K562 (cell line): Measurements from ENCODE around the gene OR10G8. TPM values are rescaled to one million over a fixed set of nuclear protein-coding genes. Genes with fewer than 3 reads are reported as not detected.

Experiments used
- ARNT ChIP-seq, 2 experiments: fragments of 450-650 bp; IDR thresholded peaks; 2 replicates each; pipeline ENCODE4 v1.6.1; 2016; ENCODE audit warnings: mild to moderate bottlenecking in 1 of 2
- ATF7 ChIP-seq: fragments of 450-650 bp; IDR thresholded peaks from 2 replicates; pipeline ENCODE4 v1.7.1; 2014; ENCODE audit warnings: mild to moderate bottlenecking, moderate library complexity
- CBX3 ChIP-seq, 2 experiments: IDR thresholded peaks; 1 replicate in 1 of 2; 2 replicates in 1 of 2; pipeline ENCODE4 v1.6.1; 2012; ENCODE audit warnings: inconsistent platforms in 2 of 2, low read length in 2 of 2, borderline replicate concordance in 1 of 2, control low read depth in 1 of 2
- DDX20 ChIP-seq: fragments of 450-650 bp; IDR thresholded peaks from 2 replicates; pipeline ENCODE4 v1.6.1; 2016; ENCODE audit warnings: missing genetic modification characterization, low read depth, mild to moderate bottlenecking, missing compliant biosample characterization, moderate library complexity
- E2F3 ChIP-seq: fragments of 250-450 bp; sonication (Bioruptor Pico); IDR thresholded peaks from 2 replicates; pipeline ENCODE4 v1.4.0; 2020; ENCODE audit warnings: mild to moderate bottlenecking
- GATA2 ChIP-seq: sonication (generic); formaldehyde crosslinking; IDR thresholded peaks from 2 replicates; pipeline ENCODE4 v1.4.0; 2020; ENCODE audit warnings: mild to moderate bottlenecking, missing genetic modification reagents
- HMGN3 ChIP-seq: IDR thresholded peaks from 2 replicates; pipeline ENCODE4 v1.6.1; 2011; ENCODE audit warnings: borderline replicate concordance, low read depth, mild to moderate bottlenecking, mixed read lengths, low read length; ENCODE audit not compliant: insufficient read length; ENCODE audit errors: extremely low read depth
- MTA1 ChIP-seq: fragments of 450-650 bp; IDR thresholded peaks from 2 replicates; pipeline ENCODE4 v1.6.1; 2017; ENCODE audit warnings: borderline replicate concordance
- POLR2H ChIP-seq: IDR thresholded peaks from 2 replicates; pipeline ENCODE4 v1.6.1; 2016; ENCODE audit warnings: missing genetic modification characterization, low read depth, mild to moderate bottlenecking, control low read depth, missing compliant biosample characterization, moderate library complexity
- RBFOX2 ChIP-seq: fragments of 200-400 bp; formaldehyde crosslinking; IDR thresholded peaks from 2 replicates; pipeline ENCODE4 v1.6.1; 2017; ENCODE audit warnings: low read depth, mild to moderate bottlenecking, low read length, moderate library complexity
- RBM25 ChIP-seq: fragments of 200-400 bp; formaldehyde crosslinking; IDR thresholded peaks from 2 replicates; pipeline ENCODE4 v1.6.1; 2018; ENCODE audit warnings: low read length, low read depth, moderate library complexity; ENCODE audit not compliant: severe bottlenecking
- SIN3B ChIP-seq: fragments of 450-650 bp; IDR thresholded peaks from 2 replicates; pipeline ENCODE4 v1.6.1; 2017; ENCODE audit warnings: low read depth, mild to moderate bottlenecking, moderate library complexity
- STAT5A ChIP-seq: IDR thresholded peaks from 2 replicates; pipeline ENCODE4 v1.6.1; 2012; ENCODE audit warnings: low read length, inconsistent platforms, borderline replicate concordance
- ZMIZ1 ChIP-seq, 2 experiments: fragments of 150-350 bp in 1 of 2; IDR thresholded peaks; 2 replicates each; pipeline ENCODE4 v1.6.1; 2012 to 2016; ENCODE audit warnings: low read depth in 2 of 2, low read length in 2 of 2, mild to moderate bottlenecking in 1 of 2, moderate library complexity in 1 of 2
- ZNF431 ChIP-seq: sonication (generic); formaldehyde crosslinking; IDR thresholded peaks from 2 replicates; pipeline ENCODE4 v1.8.0; 2022; ENCODE audit warnings: mild to moderate bottlenecking, missing genetic modification reagents
- polyA plus RNA-seq, 8 experiments: library from polyadenylated mRNA; depleted of rRNA in 4 of 8; stranded (reverse) in 5 of 8; unstranded in 3 of 8; fragments of >200 nt; fragmentation: Nextera tagmentation in 2 of 8; fragmentation: Illumina TruSeq in 1 of 8; extraction: Ambion mirVana in 2 of 8; extraction: Trizol in 1 of 8; gene quantifications; 2 replicates each; pipeline versions ENCODE4 v1.2.1 to v1.2.3, GENCODE V29; 2011 to 2014; ENCODE audit warnings: inconsistent platforms in 1 of 8, missing spikeins in 1 of 8
- total RNA-seq, 7 experiments: library from RNA; depleted of rRNA in 6 of 7; stranded (reverse); fragments of >200 nt in 6 of 7; fragmentation: Illumina TruSeq in 2 of 7; extraction: Trizol in 2 of 7; gene quantifications; 2 replicates each; pipeline versions ENCODE4 v1.2.1 to v1.2.3, GENCODE V29; 2011 to 2021; ENCODE audit warnings: low replicate concordance in 1 of 7
- TF ChIP-seq, protein P1 (sequence below): fragments of 200-800 bp; sonication (Bioruptor generic); IDR thresholded peaks from 2 replicates; pipeline ENCODE4 v1.6.1; 2017; ENCODE audit warnings: missing genetic modification characterization, missing compliant biosample characterization
- TF ChIP-seq, protein P2 (sequence below): IDR thresholded peaks from 2 replicates; pipeline ENCODE4 v1.6.1; 2014; ENCODE audit warnings: antibody characterized with exemption
- TF ChIP-seq, protein P3 (sequence below): sonication (generic); formaldehyde crosslinking; IDR thresholded peaks from 2 replicates; pipeline ENCODE4 v1.9.0; 2022; ENCODE audit warnings: mild to moderate bottlenecking, missing genetic modification reagents
- TF ChIP-seq, protein P4 (sequence below): fragments of 450-650 bp; formaldehyde crosslinking; IDR thresholded peaks from 2 replicates; pipeline ENCODE4 v1.4.0; 2022; ENCODE audit warnings: mild to moderate bottlenecking, moderate library complexity

The OR10G8 gene
- total and polyA plus RNA-seq, 9 of the 15 experiments (the other 6 are each of a cell fraction or from before 2014, with no cell fraction given), result not detected

- TF ChIP-seq, protein P1, sequence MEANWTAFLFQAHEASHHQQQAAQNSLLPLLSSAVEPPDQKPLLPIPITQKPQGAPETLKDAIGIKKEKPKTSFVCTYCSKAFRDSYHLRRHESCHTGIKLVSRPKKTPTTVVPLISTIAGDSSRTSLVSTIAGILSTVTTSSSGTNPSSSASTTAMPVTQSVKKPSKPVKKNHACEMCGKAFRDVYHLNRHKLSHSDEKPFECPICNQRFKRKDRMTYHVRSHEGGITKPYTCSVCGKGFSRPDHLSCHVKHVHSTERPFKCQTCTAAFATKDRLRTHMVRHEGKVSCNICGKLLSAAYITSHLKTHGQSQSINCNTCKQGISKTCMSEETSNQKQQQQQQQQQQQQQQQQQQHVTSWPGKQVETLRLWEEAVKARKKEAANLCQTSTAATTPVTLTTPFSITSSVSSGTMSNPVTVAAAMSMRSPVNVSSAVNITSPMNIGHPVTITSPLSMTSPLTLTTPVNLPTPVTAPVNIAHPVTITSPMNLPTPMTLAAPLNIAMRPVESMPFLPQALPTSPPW (CRISPR knock-in tag), result peak; percentile 59; the same call in 1 of the 2 replicates
- TF ChIP-seq GATA2 (CRISPR knock-in tag) (peak; percentile 83), SIN3B (no peak), ATF7 (peak; percentile 98), RBM25 (no peak), ARNT (IDR thresholded peaks at IDR 0.05) (peak; percentile 71 to 92; a peak in 3 of 4 replicates), POLR2H (tag) (0 out of 2 replicates have a peak, but pooled peaks have one; percentile 17), DDX20 (tag) (no peak), CBX3 (IDR thresholded peaks at IDR 0.05; ENCODE audit: borderline replicate concordance in 1 of 2, low read length in 2 of 2) (no peak; a peak in 1 of 3 replicates), ZMIZ1 (IDR thresholded peaks at IDR 0.05; ENCODE audit: low read depth in 2 of 2, low read length in 2 of 2) (peak in 1 of 2 experiments; percentile 93; a peak in 2 of 4 replicates), HMGN3 (peak; percentile 95), STAT5A (peak; percentile 93), RBFOX2 (no peak), E2F3 (CRISPR knock-in tag) (no peak), ZNF431 (CRISPR knock-in tag) (no peak), MTA1 (peak; percentile 90)
- TF ChIP-seq, protein P2, sequence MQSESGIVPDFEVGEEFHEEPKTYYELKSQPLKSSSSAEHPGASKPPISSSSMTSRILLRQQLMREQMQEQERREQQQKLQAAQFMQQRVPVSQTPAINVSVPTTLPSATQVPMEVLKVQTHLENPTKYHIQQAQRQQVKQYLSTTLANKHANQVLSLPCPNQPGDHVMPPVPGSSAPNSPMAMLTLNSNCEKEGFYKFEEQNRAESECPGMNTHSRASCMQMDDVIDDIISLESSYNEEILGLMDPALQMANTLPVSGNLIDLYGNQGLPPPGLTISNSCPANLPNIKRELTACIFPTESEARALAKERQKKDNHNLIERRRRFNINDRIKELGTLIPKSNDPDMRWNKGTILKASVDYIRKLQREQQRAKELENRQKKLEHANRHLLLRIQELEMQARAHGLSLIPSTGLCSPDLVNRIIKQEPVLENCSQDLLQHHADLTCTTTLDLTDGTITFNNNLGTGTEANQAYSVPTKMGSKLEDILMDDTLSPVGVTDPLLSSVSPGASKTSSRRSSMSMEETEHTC, result peak; percentile 96
- TF ChIP-seq, protein P3, sequence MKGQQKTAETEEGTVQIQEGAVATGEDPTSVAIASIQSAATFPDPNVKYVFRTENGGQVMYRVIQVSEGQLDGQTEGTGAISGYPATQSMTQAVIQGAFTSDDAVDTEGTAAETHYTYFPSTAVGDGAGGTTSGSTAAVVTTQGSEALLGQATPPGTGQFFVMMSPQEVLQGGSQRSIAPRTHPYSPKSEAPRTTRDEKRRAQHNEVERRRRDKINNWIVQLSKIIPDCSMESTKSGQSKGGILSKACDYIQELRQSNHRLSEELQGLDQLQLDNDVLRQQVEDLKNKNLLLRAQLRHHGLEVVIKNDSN (CRISPR knock-in tag), result no peak; the same call in 1 of the 2 replicates
- TF ChIP-seq, protein P4, sequence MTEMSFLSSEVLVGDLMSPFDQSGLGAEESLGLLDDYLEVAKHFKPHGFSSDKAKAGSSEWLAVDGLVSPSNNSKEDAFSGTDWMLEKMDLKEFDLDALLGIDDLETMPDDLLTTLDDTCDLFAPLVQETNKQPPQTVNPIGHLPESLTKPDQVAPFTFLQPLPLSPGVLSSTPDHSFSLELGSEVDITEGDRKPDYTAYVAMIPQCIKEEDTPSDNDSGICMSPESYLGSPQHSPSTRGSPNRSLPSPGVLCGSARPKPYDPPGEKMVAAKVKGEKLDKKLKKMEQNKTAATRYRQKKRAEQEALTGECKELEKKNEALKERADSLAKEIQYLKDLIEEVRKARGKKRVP (CRISPR knock-in tag), result no peak
These were observed 53.2 kb downstream of the OR10G8 start (continued) for GRCh38 chr11:124079631-124080326.
